Esophagus squamous epithelium (tissue), 4 donors: ENCODE data around the gene PRMT7.

Experiments
- CTCF ChIP-seq, 6 experiments: fragments of 450-650 bp in 4 of 6; fragments of 200-600 bp in 2 of 6; sonication (generic) in 2 of 6; IDR thresholded peaks; one replicate each; pipeline ENCODE4 v1.5.1; 2016 to 2019; ENCODE audit warnings: antibody characterized with exemption in 6 of 6, mild to moderate bottlenecking in 4 of 6, moderate library complexity in 4 of 6
- POLR2A ChIP-seq, 4 donors: fragments of 450-650 bp; IDR thresholded peaks; one replicate each; pipeline ENCODE4 v1.6.1; 2017; ENCODE audit warnings: antibody characterized with exemption in 4 of 4, mild to moderate bottlenecking in 4 of 4, moderate library complexity in 3 of 4

GRCh38 chr16:68331879-68332410 is 21.1 kb downstream of the PRMT7 start:
- TF ChIP-seq CTCF (IDR thresholded peaks at IDR 0.05), result no peak
- no peak for TF ChIP-seq POLR2A (IDR thresholded peaks at IDR 0.05)
